Lower leg skin (tissue), 3 donors: ENCODE data around the gene FAH.

Experiments used
- CTCF ChIP-seq, 3 donors: fragments of 450-650 bp; IDR thresholded peaks; one replicate each; pipeline ENCODE4 v1.5.1; 2016; ENCODE audit warnings: antibody characterized with exemption in 3 of 3, mild to moderate bottlenecking in 3 of 3, moderate library complexity in 2 of 3
- POLR2A ChIP-seq, 2 donors: fragments of 450-650 bp; IDR thresholded peaks; one replicate each; pipeline ENCODE4 v1.6.1; 2016 to 2017; ENCODE audit warnings: antibody characterized with exemption in 2 of 2, mild to moderate bottlenecking in 1 of 2, moderate library complexity in 1 of 2

- no peak for TF ChIP-seq CTCF (IDR thresholded peaks at IDR 0.05)
- no peak for TF ChIP-seq POLR2A (IDR thresholded peaks at IDR 0.05)
Measured at GRCh38 chr15:80105193-80105592, 47.6 kb upstream of the FAH start.
